Fibroblast of pulmonary artery (primary cell): Measurements from ENCODE around the gene KIAA1217.

ENCODE experiments used
- DNase-seq: peaks from one replicate; pipeline ENCODE4 v3.0.0-alpha.2; 2010; ENCODE audit warnings: low read depth
- H3K4me3 ChIP-seq: replicated peaks from 2 replicates; pipeline ENCODE4 v1.5.1; 2011; ENCODE audit warnings: low read depth, mild to moderate bottlenecking, control low read depth, low read length, moderate library complexity
- TF ChIP-seq, protein P1 (sequence below): IDR thresholded peaks from 2 replicates; pipeline ENCODE4 v1.5.1; 2011; ENCODE audit warnings: mild to moderate bottlenecking, control low read depth, low read length, inconsistent platforms; ENCODE audit errors: missing control alignments

KIAA1217 gene

DNA sequence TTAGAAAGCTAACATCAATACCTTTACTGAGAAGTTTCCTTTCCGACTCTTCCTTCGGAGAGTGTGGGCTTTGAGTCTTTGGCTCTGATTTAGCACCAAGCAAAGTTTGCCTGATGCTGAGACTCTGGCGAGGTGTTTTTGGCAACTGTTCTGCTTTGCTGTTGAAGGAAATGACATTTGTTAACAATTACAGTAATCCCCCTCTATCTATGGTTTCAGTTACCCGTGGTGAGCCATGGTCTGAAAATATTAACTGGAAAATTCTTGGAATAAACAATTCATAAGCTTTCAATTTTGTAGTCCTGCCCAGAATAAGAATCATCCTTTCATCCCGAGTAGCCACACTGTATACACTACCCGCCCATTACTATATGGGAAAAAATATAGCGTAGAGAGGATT, 388.5 kb downstream of the KIAA1217 start:
- TF ChIP-seq, protein P1, sequence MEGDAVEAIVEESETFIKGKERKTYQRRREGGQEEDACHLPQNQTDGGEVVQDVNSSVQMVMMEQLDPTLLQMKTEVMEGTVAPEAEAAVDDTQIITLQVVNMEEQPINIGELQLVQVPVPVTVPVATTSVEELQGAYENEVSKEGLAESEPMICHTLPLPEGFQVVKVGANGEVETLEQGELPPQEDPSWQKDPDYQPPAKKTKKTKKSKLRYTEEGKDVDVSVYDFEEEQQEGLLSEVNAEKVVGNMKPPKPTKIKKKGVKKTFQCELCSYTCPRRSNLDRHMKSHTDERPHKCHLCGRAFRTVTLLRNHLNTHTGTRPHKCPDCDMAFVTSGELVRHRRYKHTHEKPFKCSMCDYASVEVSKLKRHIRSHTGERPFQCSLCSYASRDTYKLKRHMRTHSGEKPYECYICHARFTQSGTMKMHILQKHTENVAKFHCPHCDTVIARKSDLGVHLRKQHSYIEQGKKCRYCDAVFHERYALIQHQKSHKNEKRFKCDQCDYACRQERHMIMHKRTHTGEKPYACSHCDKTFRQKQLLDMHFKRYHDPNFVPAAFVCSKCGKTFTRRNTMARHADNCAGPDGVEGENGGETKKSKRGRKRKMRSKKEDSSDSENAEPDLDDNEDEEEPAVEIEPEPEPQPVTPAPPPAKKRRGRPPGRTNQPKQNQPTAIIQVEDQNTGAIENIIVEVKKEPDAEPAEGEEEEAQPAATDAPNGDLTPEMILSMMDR, result no peak
- DNase-seq, result no peak
- no peak overlapping the region for H3K4me3 ChIP-seq
